ENCODE data around the gene VKORC1.

The VKORC1 gene

DNA sequence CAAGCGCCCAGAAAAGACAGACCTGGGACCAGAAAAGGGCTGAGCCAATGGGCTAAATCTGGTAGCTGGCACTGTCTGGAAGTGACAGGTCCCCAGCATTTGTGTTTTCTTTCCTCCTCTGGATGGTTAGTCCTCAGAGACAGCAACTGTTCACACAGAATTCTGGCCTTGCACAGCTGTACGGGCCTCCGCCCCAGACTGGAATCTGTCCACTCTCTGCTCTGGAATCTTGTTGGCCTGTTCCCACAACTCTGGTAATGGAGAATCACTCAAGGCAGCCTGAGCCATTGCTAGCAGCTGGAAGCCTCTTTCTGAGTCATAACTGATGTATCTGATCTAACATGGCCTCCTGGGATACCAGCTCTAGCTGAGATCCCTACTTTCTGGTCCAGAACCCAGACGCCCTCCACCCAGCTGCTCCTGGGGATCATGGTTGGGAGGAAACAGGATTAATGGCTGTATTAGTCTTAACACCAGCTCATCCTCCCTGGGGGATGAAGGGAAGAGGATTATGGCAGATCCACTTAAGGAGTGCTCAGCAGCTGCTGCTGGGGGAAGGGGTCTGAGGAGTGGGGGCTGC, 29.6 kb downstream of the VKORC1 start:
- H3K4me2 ChIP-seq (ENCODE audit: low read depth, low read length, poor library complexity, severe bottlenecking), result no peak overlapping the region
- no peaks in the 10 kb centered on the region for H3K36me3 ChIP-seq (ENCODE audit: low read length)
- no peak overlapping the region for H3K9ac ChIP-seq (ENCODE audit: low read length)

DNA sequence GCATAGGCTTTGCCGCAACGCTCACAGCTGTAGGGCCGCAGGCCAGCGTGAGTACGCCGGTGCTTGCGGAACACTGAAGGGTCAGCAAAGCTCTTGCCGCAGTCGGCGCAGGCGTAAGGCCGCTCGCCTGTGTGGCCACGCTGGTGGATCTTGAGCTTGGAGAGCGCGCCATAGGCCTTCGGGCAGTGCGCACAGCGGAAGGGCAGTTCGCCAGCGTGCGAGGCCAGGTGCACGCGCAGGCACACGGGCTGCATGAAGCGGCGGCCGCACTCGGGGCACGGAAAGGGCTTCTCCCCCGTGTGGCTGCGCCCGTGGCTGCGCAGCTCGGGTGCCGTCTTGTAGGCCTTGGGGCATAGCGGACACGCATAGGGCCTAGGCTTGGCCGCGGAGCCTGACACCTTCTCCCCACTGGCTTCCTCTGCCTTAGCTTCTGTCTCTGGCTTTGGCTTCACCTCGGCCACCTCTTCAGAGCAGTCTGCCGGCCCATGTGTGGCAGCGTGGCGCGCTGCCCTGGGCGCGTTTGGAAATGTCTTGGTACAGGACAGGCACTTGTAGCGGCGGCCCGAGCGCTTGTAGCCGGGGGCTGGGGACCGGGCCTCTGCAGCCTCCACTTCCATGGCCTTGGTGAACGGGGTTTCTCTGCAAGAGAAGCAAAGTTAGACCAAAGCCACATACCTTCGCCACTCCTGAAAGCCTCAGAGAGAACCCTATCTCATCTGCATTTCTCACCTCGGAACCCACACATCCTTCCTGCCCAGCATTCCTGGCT, 30.6 kb downstream of the VKORC1 start:
- TF ChIP-seq EZH2phosphoT487 (conservative IDR thresholded peaks at IDR 0.05; ENCODE audit: low read length), result no peak
- no peak for TF ChIP-seq CTCF (IDR thresholded peaks at IDR 0.05; ENCODE audit: insufficient read depth, low read length, poor library complexity, severe bottlenecking)
- H3K27ac ChIP-seq (ENCODE audit: low read depth, low read length), result no peak overlapping the region
- no peaks in the 10 kb centered on the region for H3K27me3 ChIP-seq (ENCODE audit: low read length)
- no peaks in the 10 kb centered on the region for H3K9me3 ChIP-seq (ENCODE audit: insufficient read depth, low read length)
- no peak overlapping the region for H3K9ac ChIP-seq (ENCODE audit: low read length)
- H3K36me3 ChIP-seq (ENCODE audit: low read length), result no peaks in the 10 kb centered on the region
- no peak overlapping the region for H3K4me2 ChIP-seq (ENCODE audit: low read depth, low read length, poor library complexity, severe bottlenecking)
- no peak overlapping the region for H3K4me3 ChIP-seq (ENCODE audit: insufficient read depth, low read length, poor library complexity, severe bottlenecking)
- H3K9me2 ChIP-seq (replicated peaks; ENCODE audit: insufficient read depth, low read length), result no peaks in the 10 kb centered on the region
- H3F3A ChIP-seq (ENCODE audit: insufficient read depth), result 0 out of 2 replicates have a peak, but pooled peaks cover 3% of the 10 kb centered on the region
- H2AFZ ChIP-seq (ENCODE audit: low read depth, low read length, severe bottlenecking), result no peak overlapping the region
- no peaks in the 10 kb centered on the region for H4K20me1 ChIP-seq (ENCODE audit: low read depth, low read length)
- peaks cover 27% of the 10 kb centered on the region for H3K79me2 ChIP-seq (ENCODE audit: insufficient read depth, low read length)

More for the DNA sequence above, 29.6 kb downstream of the VKORC1 start:
- Histone ChIP-seq H3K27ac (ENCODE audit: low read depth, low read length) (no peak overlapping the region), H3K9me2 (replicated peaks; ENCODE audit: insufficient read depth, low read length) (no peaks in the 10 kb centered on the region), H2AFZ (ENCODE audit: low read depth, low read length, severe bottlenecking) (no peak overlapping the region), H4K20me1 (ENCODE audit: low read depth, low read length) (no peaks in the 10 kb centered on the region), H3K9me3 (ENCODE audit: insufficient read depth, low read length) (no peaks in the 10 kb centered on the region), H3F3A (ENCODE audit: insufficient read depth) (no peaks in the 10 kb centered on the region), H3K27me3 (ENCODE audit: low read length) (no peaks in the 10 kb centered on the region), H3K4me3 (ENCODE audit: insufficient read depth, low read length, poor library complexity, severe bottlenecking) (no peak overlapping the region), H3K79me2 (ENCODE audit: insufficient read depth, low read length) (peaks cover 31% of the 10 kb centered on the region)
- TF ChIP-seq EZH2phosphoT487 (conservative IDR thresholded peaks at IDR 0.05; ENCODE audit: low read length) (no peak), CTCF (IDR thresholded peaks at IDR 0.05; ENCODE audit: insufficient read depth, low read length, poor library complexity, severe bottlenecking) (no peak)

DNA sequence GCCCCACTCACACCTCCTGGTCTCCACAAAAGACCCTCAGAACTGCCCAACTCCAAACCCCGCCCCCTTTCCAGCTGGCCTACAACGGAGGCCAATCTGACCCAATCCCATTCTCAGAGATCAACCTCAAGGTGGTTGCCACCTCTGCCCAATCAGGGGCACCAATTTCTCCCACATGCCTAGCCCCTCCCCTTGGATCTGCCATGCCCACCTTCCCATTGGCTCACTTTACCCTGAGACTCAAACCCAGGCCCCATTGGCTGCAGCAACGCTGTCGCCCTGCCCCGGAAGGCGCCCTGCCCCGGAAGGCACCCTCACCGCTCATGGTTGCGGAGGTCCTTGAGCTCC, 31.1 kb downstream of the VKORC1 start:
- Histone ChIP-seq H4K20me1 (ENCODE audit: low read depth, low read length) (no peaks in the 10 kb centered on the region), H3K79me2 (ENCODE audit: insufficient read depth, low read length) (peaks cover 23% of the 10 kb centered on the region), H3K4me2 (ENCODE audit: low read depth, low read length, poor library complexity, severe bottlenecking) (no peak overlapping the region)

More for the DNA sequence above, 31.1 kb downstream of the VKORC1 start:
- Histone ChIP-seq H3K27me3 (ENCODE audit: low read length) (no peaks in the 10 kb centered on the region), H3F3A (ENCODE audit: insufficient read depth) (0 out of 2 replicates have a peak, but pooled peaks cover 3% of the 10 kb centered on the region), H3K9me2 (replicated peaks; ENCODE audit: insufficient read depth, low read length) (no peaks in the 10 kb centered on the region), H3K9ac (ENCODE audit: low read length) (no peak overlapping the region), H2AFZ (ENCODE audit: low read depth, low read length, severe bottlenecking) (no peak overlapping the region), H3K36me3 (ENCODE audit: low read length) (no peaks in the 10 kb centered on the region), H3K4me3 (ENCODE audit: insufficient read depth, low read length, poor library complexity, severe bottlenecking) (no peak overlapping the region), H3K27ac (ENCODE audit: low read depth, low read length) (no peak overlapping the region), H3K9me3 (ENCODE audit: insufficient read depth, low read length) (no peaks in the 10 kb centered on the region)
- no peak for TF ChIP-seq CTCF (IDR thresholded peaks at IDR 0.05; ENCODE audit: insufficient read depth, low read length, poor library complexity, severe bottlenecking)
- TF ChIP-seq EZH2phosphoT487 (conservative IDR thresholded peaks at IDR 0.05; ENCODE audit: low read length), result no peak

Measured in SU-DHL-6 (cell line).